ENCODE results near the gene POLL. TPM values are rescaled to one million over a fixed set of nuclear protein-coding genes. Genes with fewer than 3 reads are reported as not detected.
A peak's percentile ranks its signal among the peaks of the same experiment; 100 is the strongest.

POLL gene
- total RNA-seq, 4 donors from 2014 or later, result 23.2 to 27.2 (median 26.0) TPM

DNA sequence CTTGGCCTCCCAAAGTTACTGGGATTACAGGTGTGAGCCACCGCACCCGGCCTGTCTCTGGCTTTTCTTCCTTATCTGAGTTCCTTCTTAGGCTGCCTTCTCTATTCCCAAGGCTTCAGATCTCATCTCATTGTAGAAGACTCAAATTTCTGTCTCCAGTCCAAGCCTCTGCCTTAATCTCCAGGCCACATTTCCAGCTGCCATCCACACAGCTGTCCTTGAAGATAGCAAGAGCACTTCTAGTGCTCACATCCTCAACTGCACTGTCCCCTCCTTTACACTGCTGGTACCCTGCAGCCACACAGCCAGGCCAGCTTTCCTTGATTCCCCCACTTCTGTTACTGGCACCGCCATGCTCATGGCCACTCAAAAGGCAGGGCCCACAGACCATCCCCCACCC lies 35.6 kb downstream of the POLL start:
- intact Hi-C loops (cut with DNase I), result no loop called here
- no peak for DNase-seq (ENCODE audit: extremely low spot score)
- peaks cover 0 to 10% (median 9%) of the 10 kb centered on the region in 4 donors for H3K4me1 ChIP-seq
- no peaks in the 10 kb centered on the region for H3K27me3 ChIP-seq
- H3K9me3 ChIP-seq, result no peaks in the 10 kb centered on the region
- H3K36me3 ChIP-seq, result peaks cover 20 to 55% (median 49%) of the 10 kb centered on the region in 4 donors
- H3K27ac ChIP-seq (replicated peaks in 1 of 4), result no peak overlapping the region
- 97% methylated on average over 3 of the region's 3 CpGs for WGBS
- TF ChIP-seq EP300 (IDR thresholded peaks at IDR 0.05) (no peak), POLR2AphosphoS5 (IDR thresholded peaks at IDR 0.05) (no peak), POLR2A (IDR thresholded peaks at IDR 0.05; ENCODE audit: low read depth) (no peak)
- TF ChIP-seq, protein P1, sequence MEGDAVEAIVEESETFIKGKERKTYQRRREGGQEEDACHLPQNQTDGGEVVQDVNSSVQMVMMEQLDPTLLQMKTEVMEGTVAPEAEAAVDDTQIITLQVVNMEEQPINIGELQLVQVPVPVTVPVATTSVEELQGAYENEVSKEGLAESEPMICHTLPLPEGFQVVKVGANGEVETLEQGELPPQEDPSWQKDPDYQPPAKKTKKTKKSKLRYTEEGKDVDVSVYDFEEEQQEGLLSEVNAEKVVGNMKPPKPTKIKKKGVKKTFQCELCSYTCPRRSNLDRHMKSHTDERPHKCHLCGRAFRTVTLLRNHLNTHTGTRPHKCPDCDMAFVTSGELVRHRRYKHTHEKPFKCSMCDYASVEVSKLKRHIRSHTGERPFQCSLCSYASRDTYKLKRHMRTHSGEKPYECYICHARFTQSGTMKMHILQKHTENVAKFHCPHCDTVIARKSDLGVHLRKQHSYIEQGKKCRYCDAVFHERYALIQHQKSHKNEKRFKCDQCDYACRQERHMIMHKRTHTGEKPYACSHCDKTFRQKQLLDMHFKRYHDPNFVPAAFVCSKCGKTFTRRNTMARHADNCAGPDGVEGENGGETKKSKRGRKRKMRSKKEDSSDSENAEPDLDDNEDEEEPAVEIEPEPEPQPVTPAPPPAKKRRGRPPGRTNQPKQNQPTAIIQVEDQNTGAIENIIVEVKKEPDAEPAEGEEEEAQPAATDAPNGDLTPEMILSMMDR (IDR thresholded peaks at IDR 0.05), result no peak
- H3K4me3 ChIP-seq, result no peak overlapping the region

DNA sequence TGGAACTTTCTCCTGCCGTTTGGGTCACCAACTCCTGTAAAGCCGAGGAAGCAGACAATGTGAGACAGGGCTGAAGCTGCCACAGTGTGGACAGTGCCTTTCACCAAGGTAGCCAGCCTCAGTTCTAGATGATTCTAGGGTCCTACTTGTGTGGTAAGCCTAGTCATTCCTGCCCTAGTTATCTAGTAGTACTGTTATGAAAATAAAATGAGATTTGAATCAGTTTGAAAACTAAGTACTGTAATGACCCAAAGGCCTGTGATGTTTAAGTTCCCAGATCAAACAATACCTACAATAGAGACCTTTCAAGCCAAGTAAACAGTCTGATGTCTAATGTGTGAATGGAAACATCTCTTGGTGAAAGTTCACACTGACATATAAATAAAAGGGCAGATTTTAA lies 37.1 kb downstream of the POLL start:
- TF ChIP-seq POLR2A (IDR thresholded peaks at IDR 0.05; ENCODE audit: low read depth) (no peak), POLR2AphosphoS5 (IDR thresholded peaks at IDR 0.05) (no peak), EP300 (IDR thresholded peaks at IDR 0.05) (no peak)
- TF ChIP-seq, protein P1 (IDR thresholded peaks at IDR 0.05), result no peak
- no CpG with 5 or more reads among the region's 2 CpGs for WGBS
- H3K27ac ChIP-seq (replicated peaks in 1 of 4), result no peak overlapping the region
- no peak for DNase-seq (ENCODE audit: extremely low spot score)
- no peaks in the 10 kb centered on the region for H3K27me3 ChIP-seq
- peaks cover 20 to 54% (median 49%) of the 10 kb centered on the region in 4 donors for H3K36me3 ChIP-seq
- no peaks in the 10 kb centered on the region for H3K9me3 ChIP-seq
- intact Hi-C loops (cut with DNase I), result no loop called here
- peaks cover 0 to 10% (median 9%) of the 10 kb centered on the region in 4 donors for H3K4me1 ChIP-seq
- H3K4me3 ChIP-seq, result no peak overlapping the region

DNA sequence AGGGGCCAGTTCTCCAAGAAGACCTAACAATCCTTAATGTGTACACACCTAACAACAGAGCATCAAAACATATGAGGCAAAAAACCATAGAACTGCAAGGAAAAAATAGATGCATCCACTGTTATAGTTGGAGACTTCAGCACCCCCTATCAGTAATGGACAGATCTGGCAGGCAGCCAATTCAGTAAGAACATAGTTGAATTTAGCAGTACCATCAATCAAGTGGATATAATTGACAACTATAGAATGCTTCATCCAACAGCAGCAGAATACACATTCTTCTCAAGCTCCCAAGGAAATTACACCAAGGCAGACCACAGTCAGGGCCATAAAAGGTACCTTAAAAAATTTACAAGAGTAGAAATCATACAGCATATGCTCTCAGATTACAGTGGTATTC lies 42.2 kb downstream of the POLL start:
- TF ChIP-seq POLR2AphosphoS5 (IDR thresholded peaks at IDR 0.05) (no peak), POLR2A (IDR thresholded peaks at IDR 0.05; ENCODE audit: low read depth) (no peak), EP300 (IDR thresholded peaks at IDR 0.05) (no peak)
- TF ChIP-seq, protein P1 (IDR thresholded peaks at IDR 0.05), result no peak

DNA sequence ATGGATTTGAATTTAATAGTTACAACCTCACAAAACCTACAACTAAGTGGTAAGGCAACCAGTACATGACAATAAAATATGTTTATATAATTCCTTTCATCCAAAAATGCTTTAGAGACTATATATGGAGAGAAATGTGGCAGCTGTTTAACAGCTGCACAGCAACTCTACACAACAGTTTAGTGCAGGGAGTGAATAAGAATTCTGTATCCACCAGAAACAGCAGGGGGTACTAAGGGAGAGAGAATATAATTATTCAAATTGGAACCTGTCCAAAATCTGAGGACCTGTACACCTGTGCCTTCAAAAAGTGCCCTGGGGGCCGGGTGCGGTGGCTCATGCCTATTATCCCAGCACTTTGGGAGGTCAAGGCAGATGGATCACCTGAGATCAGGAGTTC lies 49.6 kb downstream of the POLL start:
- 86% methylated on average over 2 of the region's 2 CpGs for WGBS
- no peak for TF ChIP-seq POLR2A (IDR thresholded peaks at IDR 0.05; ENCODE audit: low read depth)
- TF ChIP-seq, protein P1 (IDR thresholded peaks at IDR 0.05), result no peak
- TF ChIP-seq EP300 (IDR thresholded peaks at IDR 0.05), result no peak
- TF ChIP-seq POLR2AphosphoS5 (IDR thresholded peaks at IDR 0.05), result no peak
- H3K9me3 ChIP-seq, result no peaks in the 10 kb centered on the region
- no peak for DNase-seq (ENCODE audit: extremely low spot score)
- peaks cover 2 to 62% (median 39%) of the 10 kb centered on the region in 4 donors for H3K36me3 ChIP-seq
- intact Hi-C loops (cut with DNase I), result no loop called here
- no peak overlapping the region for H3K27ac ChIP-seq (replicated peaks in 1 of 4)
- no peaks in the 10 kb centered on the region for H3K4me1 ChIP-seq
- H3K27me3 ChIP-seq, result no peaks in the 10 kb centered on the region
- H3K4me3 ChIP-seq, result no peak overlapping the region

More for the DNA sequence above, 42.2 kb downstream of the POLL start:
- Histone ChIP-seq H3K4me1 (peaks cover 0 to 10% (median 9%) of the 10 kb centered on the region in 4 donors), H3K4me3 (no peak overlapping the region), H3K27me3 (no peaks in the 10 kb centered on the region), H3K9me3 (no peaks in the 10 kb centered on the region), H3K27ac (replicated peaks in 1 of 4) (no peak overlapping the region), H3K36me3 (peaks cover 0 to 17% (median 11%) of the 10 kb centered on the region in 4 donors)
- intact Hi-C loops (cut with DNase I), result no loop called here
- no peak for DNase-seq (ENCODE audit: extremely low spot score)

DNA sequence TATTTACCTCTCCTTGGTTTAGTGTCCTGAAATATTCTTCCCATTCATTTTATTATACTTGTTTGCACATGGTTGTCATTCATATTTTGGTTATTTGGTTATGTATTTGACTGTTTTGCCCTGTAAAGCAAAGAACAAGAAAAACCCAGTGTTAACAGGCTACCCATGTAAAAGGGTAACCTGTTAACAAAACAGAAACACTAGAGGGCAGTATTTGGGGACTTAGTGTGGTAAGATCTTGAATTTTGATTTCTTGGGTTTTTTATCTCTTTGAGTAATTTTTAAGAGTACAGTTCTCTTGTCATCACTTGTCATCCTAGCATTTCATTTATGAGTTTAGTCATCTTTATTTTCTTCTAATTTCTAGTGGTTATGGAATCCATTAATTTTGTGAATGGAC lies 51.3 kb downstream of the POLL start:
- Histone ChIP-seq H3K27ac (replicated peaks in 1 of 4) (no peak overlapping the region), H3K4me1 (no peaks in the 10 kb centered on the region), H3K36me3 (peaks cover 8 to 71% (median 48%) of the 10 kb centered on the region in 4 donors), H3K27me3 (no peaks in the 10 kb centered on the region), H3K4me3 (no peak overlapping the region), H3K9me3 (no peaks in the 10 kb centered on the region)
- DNase-seq (ENCODE audit: extremely low spot score), result no peak
- intact Hi-C loops (cut with DNase I), result no loop called here
- TF ChIP-seq, protein P1 (IDR thresholded peaks at IDR 0.05), result peak; percentile 28 to 48 (median 33)
- TF ChIP-seq POLR2AphosphoS5 (IDR thresholded peaks at IDR 0.05), result no peak
- no peak for TF ChIP-seq POLR2A (IDR thresholded peaks at IDR 0.05; ENCODE audit: low read depth)
